ENCODE data around the gene SETD1A.

Gene SETD1A

GRCh38 chr16:30949650-30950515 is 7.7 kb upstream of the SETD1A start:
- Histone ChIP-seq H3K27me3 (ENCODE audit: control insufficient read depth in 1 of 2, insufficient read depth in 2 of 2, low read length in 2 of 2) (no peaks in the 10 kb centered on the region), H3K27ac (ENCODE audit: low read depth, low read length) (peak overlapping the region; percentile 94), H3K9ac (ENCODE audit: low read length) (peak overlapping the region; percentile 74), H3K9me3 (ENCODE audit: low read length) (no peaks in the 10 kb centered on the region), H3K4me1 (ENCODE audit: insufficient read depth, low read length) (peaks cover 31% of the 10 kb centered on the region), H3K36me3 (ENCODE audit: insufficient read depth, low read length) (peaks cover 5% of the 10 kb centered on the region), H3K4me3 (ENCODE audit: low read depth in 1 of 2, low read length in 2 of 2) (peak overlapping the region; percentile 83 to 90)

GRCh38 chr16:30950516-30951065 is 7.0 kb upstream of the SETD1A start:
- Histone ChIP-seq H3K36me3 (ENCODE audit: insufficient read depth, low read length) (no peaks in the 10 kb centered on the region), H3K27me3 (ENCODE audit: control insufficient read depth in 1 of 2, insufficient read depth in 2 of 2, low read length in 2 of 2) (no peaks in the 10 kb centered on the region), H3K27ac (ENCODE audit: low read depth, low read length) (peak overlapping the region; percentile 94), H3K4me3 (ENCODE audit: low read depth in 1 of 2, low read length in 2 of 2) (no peak overlapping the region), H3K4me1 (ENCODE audit: insufficient read depth, low read length) (peaks cover 31% of the 10 kb centered on the region), H3K9me3 (ENCODE audit: low read length) (no peaks in the 10 kb centered on the region), H3K9ac (ENCODE audit: low read length) (no peak overlapping the region)

GRCh38 chr16:30951193-30951592 is 6.4 kb upstream of the SETD1A start:
- no peak overlapping the region for H3K9ac ChIP-seq (ENCODE audit: low read length)
- H3K27me3 ChIP-seq (ENCODE audit: control insufficient read depth in 1 of 2, insufficient read depth in 2 of 2, low read length in 2 of 2) = no peaks in the 10 kb centered on the region
- peak overlapping the region; percentile 35 for H3K27ac ChIP-seq (ENCODE audit: low read depth, low read length)
- H3K36me3 ChIP-seq (ENCODE audit: insufficient read depth, low read length) = no peaks in the 10 kb centered on the region
- peak overlapping the region in 1 of 2 donors; percentile 21 for H3K4me3 ChIP-seq (ENCODE audit: low read depth in 1 of 2, low read length in 2 of 2)
- H3K9me3 ChIP-seq (ENCODE audit: low read length) = no peaks in the 10 kb centered on the region
- H3K4me1 ChIP-seq (ENCODE audit: insufficient read depth, low read length) = peaks cover 31% of the 10 kb centered on the region

- H3K27ac ChIP-seq (ENCODE audit: low read depth, low read length) = peak overlapping the region; percentile 35
- no peak overlapping the region for H3K9ac ChIP-seq (ENCODE audit: low read length)
- peak overlapping the region in 1 of 2 donors; percentile 21 for H3K4me3 ChIP-seq (ENCODE audit: low read depth in 1 of 2, low read length in 2 of 2)
- no peaks in the 10 kb centered on the region for H3K27me3 ChIP-seq (ENCODE audit: control insufficient read depth in 1 of 2, insufficient read depth in 2 of 2, low read length in 2 of 2)
- no peaks in the 10 kb centered on the region for H3K9me3 ChIP-seq (ENCODE audit: low read length)
- no peaks in the 10 kb centered on the region for H3K36me3 ChIP-seq (ENCODE audit: insufficient read depth, low read length)
- H3K4me1 ChIP-seq (ENCODE audit: insufficient read depth, low read length) = peaks cover 35% of the 10 kb centered on the region
Observed at GRCh38 chr16:30951750-30952149, 5.8 kb upstream of the SETD1A start.

- no peak overlapping the region for H3K4me3 ChIP-seq (ENCODE audit: low read depth in 1 of 2, low read length in 2 of 2)
- peaks cover 37% of the 10 kb centered on the region for H3K4me1 ChIP-seq (ENCODE audit: insufficient read depth, low read length)
- no peaks in the 10 kb centered on the region for H3K27me3 ChIP-seq (ENCODE audit: control insufficient read depth in 1 of 2, insufficient read depth in 2 of 2, low read length in 2 of 2)
- H3K9ac ChIP-seq (ENCODE audit: low read length) = no peak overlapping the region
- H3K27ac ChIP-seq (ENCODE audit: low read depth, low read length) = no peak overlapping the region
- H3K9me3 ChIP-seq (ENCODE audit: low read length) = no peaks in the 10 kb centered on the region
- H3K36me3 ChIP-seq (ENCODE audit: insufficient read depth, low read length) = no peaks in the 10 kb centered on the region
Observed at GRCh38 chr16:30953111-30953510, 4.4 kb upstream of the SETD1A start.

GRCh38 chr16:30953511-30954124 is 3.9 kb upstream of the SETD1A start:
- no peaks in the 10 kb centered on the region for H3K9me3 ChIP-seq (ENCODE audit: low read length)
- H3K9ac ChIP-seq (ENCODE audit: low read length) = no peak overlapping the region
- no peak overlapping the region for H3K4me3 ChIP-seq (ENCODE audit: low read depth in 1 of 2, low read length in 2 of 2)
- H3K36me3 ChIP-seq (ENCODE audit: insufficient read depth, low read length) = no peaks in the 10 kb centered on the region
- H3K27me3 ChIP-seq (ENCODE audit: control insufficient read depth in 1 of 2, insufficient read depth in 2 of 2, low read length in 2 of 2) = no peaks in the 10 kb centered on the region
- H3K4me1 ChIP-seq (ENCODE audit: insufficient read depth, low read length) = peaks cover 39% of the 10 kb centered on the region
- peak overlapping the region; percentile 55 for H3K27ac ChIP-seq (ENCODE audit: low read depth, low read length)

GRCh38 chr16:30954993-30955392 is 2.6 kb upstream of the SETD1A start:
- no peaks in the 10 kb centered on the region for H3K27me3 ChIP-seq (ENCODE audit: control insufficient read depth in 1 of 2, insufficient read depth in 2 of 2, low read length in 2 of 2)
- H3K27ac ChIP-seq (ENCODE audit: low read depth, low read length) = no peak overlapping the region
- no peak overlapping the region for H3K9ac ChIP-seq (ENCODE audit: low read length)
- peaks cover 47% of the 10 kb centered on the region for H3K4me1 ChIP-seq (ENCODE audit: insufficient read depth, low read length)
- H3K36me3 ChIP-seq (ENCODE audit: insufficient read depth, low read length) = peaks cover 12% of the 10 kb centered on the region
- no peaks in the 10 kb centered on the region for H3K9me3 ChIP-seq (ENCODE audit: low read length)
- H3K4me3 ChIP-seq (ENCODE audit: low read depth in 1 of 2, low read length in 2 of 2) = no peak overlapping the region

- peak overlapping the region; percentile 82 to 95 for H3K4me3 ChIP-seq (ENCODE audit: low read depth in 1 of 2, low read length in 2 of 2)
- H3K4me1 ChIP-seq (ENCODE audit: insufficient read depth, low read length) = peaks cover 29% of the 10 kb centered on the region
- peak overlapping the region; percentile 98 for H3K27ac ChIP-seq (ENCODE audit: low read depth, low read length)
- peak overlapping the region; percentile 75 for H3K9ac ChIP-seq (ENCODE audit: low read length)
- no peaks in the 10 kb centered on the region for H3K27me3 ChIP-seq (ENCODE audit: control insufficient read depth in 1 of 2, insufficient read depth in 2 of 2, low read length in 2 of 2)
- no peaks in the 10 kb centered on the region for H3K9me3 ChIP-seq (ENCODE audit: low read length)
- peaks cover 29% of the 10 kb centered on the region for H3K36me3 ChIP-seq (ENCODE audit: insufficient read depth, low read length)
Observed at GRCh38 chr16:30956601-30957455, 726 bp upstream of the SETD1A start.

- peaks cover 29% of the 10 kb centered on the region for H3K4me1 ChIP-seq (ENCODE audit: insufficient read depth, low read length)
- no peaks in the 10 kb centered on the region for H3K9me3 ChIP-seq (ENCODE audit: low read length)
- no peak overlapping the region for H3K27ac ChIP-seq (ENCODE audit: low read depth, low read length)
- no peaks in the 10 kb centered on the region for H3K27me3 ChIP-seq (ENCODE audit: control insufficient read depth in 1 of 2, insufficient read depth in 2 of 2, low read length in 2 of 2)
- peak overlapping the region; percentile 23 for H3K9ac ChIP-seq (ENCODE audit: low read length)
- peak overlapping the region; percentile 47 to 58 for H3K4me3 ChIP-seq (ENCODE audit: low read depth in 1 of 2, low read length in 2 of 2)
- peaks cover 45% of the 10 kb centered on the region for H3K36me3 ChIP-seq (ENCODE audit: insufficient read depth, low read length)
Observed at GRCh38 chr16:30958175-30959079, 873 bp downstream of the SETD1A start.

GRCh38 chr16:30961384-30961783 is 3.8 kb downstream of the SETD1A start:
- Histone ChIP-seq H3K4me3 (ENCODE audit: low read depth in 1 of 2, low read length in 2 of 2) (no peak overlapping the region), H3K27ac (ENCODE audit: low read depth, low read length) (no peak overlapping the region), H3K27me3 (ENCODE audit: control insufficient read depth in 1 of 2, insufficient read depth in 2 of 2, low read length in 2 of 2) (no peaks in the 10 kb centered on the region), H3K36me3 (ENCODE audit: insufficient read depth, low read length) (peaks cover 69% of the 10 kb centered on the region), H3K4me1 (ENCODE audit: insufficient read depth, low read length) (peaks cover 21% of the 10 kb centered on the region), H3K9ac (ENCODE audit: low read length) (no peak overlapping the region), H3K9me3 (ENCODE audit: low read length) (no peaks in the 10 kb centered on the region)
